A673 (cell line): ENCODE measurements around the gene MROH8. TPM values are rescaled to one million over a fixed set of nuclear protein-coding genes. Genes with fewer than 3 reads are reported as not detected.

ENCODE experiments used
- BruUV-seq: library from RNA; stranded (reverse); fragments of 400-500 nt; replicated peaks from 2 replicates; lab custom pipeline; 2021; lab: Mats Ljungman, UMichigan
- CTCF ChIA-PET: fragments of 300-600 bp; sonication (Branson Sonifier 250); formaldehyde crosslinking; loops from one replicate; lab custom pipeline; 2022; ENCODE audit warnings: antibody characterized with exemption; lab: Charles Lee
- POLR2A ChIA-PET: fragments of 300-600 bp; sonication (Branson Sonifier 250); formaldehyde crosslinking; loops from one replicate; lab custom pipeline; 2022; ENCODE audit warnings: antibody characterized with exemption; ENCODE audit not compliant: low non-redundant PET; lab: Charles Lee
- DNase-seq: peaks from one replicate; pipeline ENCODE4 v3.0.0-alpha.2; 2015; ENCODE audit warnings: low spot score
- H3K27ac ChIP-seq: fragments of 200-600 bp; sonication (generic); 2 replicates; pipeline ENCODE4 v1.5.1; 2016; ENCODE audit warnings: mixed run types, low read depth, mild to moderate bottlenecking, mixed read lengths, antibody characterized with exemption, low read length; ENCODE audit not compliant: poor library complexity, severe bottlenecking
- H3K27me3 ChIP-seq: fragments of 200-600 bp; sonication (generic); replicated peaks from 2 replicates; pipeline ENCODE4 v1.6.1; 2017; ENCODE audit warnings: mixed run types, low read depth, mild to moderate bottlenecking, mixed read lengths, antibody characterized with exemption, low read length; ENCODE audit not compliant: insufficient read depth, poor library complexity
- H3K36me3 ChIP-seq: fragments of 200-600 bp; sonication (generic); 2 replicates; pipeline ENCODE4 v1.6.1; 2016; ENCODE audit warnings: mixed run types, mild to moderate bottlenecking, mixed read lengths, antibody characterized with exemption, low read length; ENCODE audit not compliant: insufficient read depth, poor library complexity, severe bottlenecking
- H3K4me1 ChIP-seq: fragments of 200-600 bp; sonication (generic); 2 replicates; pipeline ENCODE4 v1.6.1; 2017; ENCODE audit warnings: mixed run types, mild to moderate bottlenecking, mixed read lengths, antibody characterized with exemption, low read length; ENCODE audit not compliant: insufficient read depth, poor library complexity, severe bottlenecking
- H3K4me3 ChIP-seq: fragments of 200-600 bp; sonication (generic); 2 replicates; pipeline ENCODE4 v1.5.1; 2016; ENCODE audit warnings: low read depth, mixed run types, mild to moderate bottlenecking, mixed read lengths, low read length; ENCODE audit not compliant: poor library complexity, severe bottlenecking
- H3K9me3 ChIP-seq: fragments of 200-600 bp; sonication (generic); 2 replicates; pipeline ENCODE4 v1.6.1; 2016; ENCODE audit warnings: mixed run types, low read depth, mild to moderate bottlenecking, mixed read lengths, antibody characterized with exemption, low read length; ENCODE audit not compliant: poor library complexity, severe bottlenecking
- CTCF ChIP-seq: fragments of 300-800, 200-600 bp; sonication (generic); conservative IDR thresholded peaks from 2 replicates; pipeline ENCODE4 v1.5.1; 2017; ENCODE audit warnings: low read depth, mild to moderate bottlenecking, antibody characterized with exemption, low read length, moderate library complexity, mixed read lengths
- EZH2 ChIP-seq: fragments of 200-600 bp; sonication (generic); IDR thresholded peaks from 2 replicates; pipeline ENCODE4 v1.6.1; 2017; ENCODE audit warnings: borderline replicate concordance, low read depth, mild to moderate bottlenecking, mixed read lengths, antibody characterized with exemption, low read length; ENCODE audit not compliant: poor library complexity, severe bottlenecking
- intact Hi-C: fragments of 100-400 bp; cut with micrococcal nuclease; formaldehyde crosslinking; loops from one replicate; pipeline ENCODE4 v1.10.0; 2022; ENCODE audit not compliant: unreplicated experiment
- total RNA-seq: library from RNA; stranded (reverse); gene quantifications from 2 replicates; pipeline ENCODE4 v1.2.3, GENCODE V29; 2021

MROH8 gene
- total RNA-seq, 1 experiment from 2014 or later: 1.6 TPM

GRCh38 chr20:37137547-37137946, 41.8 kb downstream of the MROH8 start:
- Histone ChIP-seq H3K36me3 (no peaks in the 10 kb centered on the region), H3K27me3 (no peaks in the 10 kb centered on the region), H3K4me1 (no peaks in the 10 kb centered on the region), H3K27ac (no peak overlapping the region), H3K4me3 (no peak overlapping the region), H3K9me3 (no peaks in the 10 kb centered on the region)
- DNase-seq: no peak
- CTCF ChIA-PET: interaction anchor here (0.5 kb wide), 1 partner anchor 51 kb away, joined by 3 read pairs; no protein-coding TSS in a partner anchor
- intact Hi-C loops: no loop called here
- TF ChIP-seq EZH2 (no peak), CTCF (no peak)
- BruUV-seq: no TSS peak
- POLR2A ChIA-PET: no interaction called here

GRCh38 chr20:37133952-37134351, 45.4 kb downstream of the MROH8 start:
- ChIA-PET POLR2A (no interaction called here), CTCF (no interaction called here)
- Histone ChIP-seq H3K4me1 (no peaks in the 10 kb centered on the region), H3K27ac (no peak overlapping the region), H3K9me3 (no peaks in the 10 kb centered on the region), H3K27me3 (no peaks in the 10 kb centered on the region), H3K36me3 (no peaks in the 10 kb centered on the region), H3K4me3 (no peak overlapping the region)
- TF ChIP-seq CTCF (no peak), EZH2 (no peak)
- no peak for DNase-seq
- intact Hi-C loops: no loop called here
- no TSS peak for BruUV-seq

DNA sequence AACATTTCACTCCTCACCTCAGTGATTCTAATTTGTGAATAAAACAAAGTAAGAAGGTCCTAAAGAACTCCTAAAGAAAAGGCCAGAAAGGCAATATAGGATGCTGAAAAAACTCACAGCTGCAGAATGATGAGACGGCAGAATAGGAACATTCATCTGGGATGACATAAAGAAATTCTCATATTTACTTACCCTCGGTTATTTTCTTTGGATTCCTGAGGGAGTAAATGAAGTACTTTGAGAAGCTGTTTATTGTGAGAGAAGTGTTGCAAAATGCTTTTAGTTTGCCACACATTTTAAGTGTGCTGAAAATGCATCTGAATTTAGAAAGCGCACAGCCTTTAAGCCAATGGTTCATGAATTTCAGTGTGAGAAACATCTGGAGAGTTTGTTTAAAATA, 47.9 kb downstream of the MROH8 start:
- POLR2A ChIA-PET: no interaction called here
- DNase-seq: no peak
- H3K27ac ChIP-seq: no peak overlapping the region
- intact Hi-C loops: no loop called here
- no peaks in the 10 kb centered on the region for H3K36me3 ChIP-seq
- no peak overlapping the region for H3K4me3 ChIP-seq
- no peaks in the 10 kb centered on the region for H3K9me3 ChIP-seq
- TF ChIP-seq EZH2: no peak
- TF ChIP-seq CTCF: no peak
- BruUV-seq: no TSS peak
- H3K4me1 ChIP-seq: no peaks in the 10 kb centered on the region
- no peaks in the 10 kb centered on the region for H3K27me3 ChIP-seq
- CTCF ChIA-PET: no interaction called here
